Panc1 (cell line): Measurements from ENCODE around the gene EMB. TPM values are rescaled to one million over a fixed set of nuclear protein-coding genes. Genes with fewer than 3 reads are reported as not detected.
"Not testable (repeated sequence)": the region's sequence is repeated elsewhere in the genome, so short reads cannot be mapped to it uniquely, and the experiment has no call there.

Source experiments
- ATAC-seq: fragments of 200-7000 bp; cut with Tn5 transposase; 2 replicates; pipeline ENCODE4 v1.9.1; 2020; ENCODE audit warnings: mild to moderate bottlenecking, moderate library complexity
- BruUV-seq: library from RNA; stranded (reverse); fragments of 400-500 nt; replicated peaks from 2 replicates; lab custom pipeline; 2021; lab: Mats Ljungman, UMichigan
- CTCF ChIA-PET: fragments of 300-600 bp; sonication (Branson Sonifier 250); formaldehyde crosslinking; loops from one replicate; lab custom pipeline; 2022; ENCODE audit warnings: antibody characterized with exemption; lab: Charles Lee
- POLR2A ChIA-PET: fragments of 300-600 bp; sonication (Branson Sonifier 250); formaldehyde crosslinking; loops from one replicate; lab custom pipeline; 2022; ENCODE audit warnings: antibody characterized with exemption; lab: Charles Lee
- DNase-seq: peaks from one replicate; pipeline ENCODE4 v3.0.0-alpha.2; 2010; ENCODE audit warnings: low read depth, low spot score
- H3K27ac ChIP-seq: 2 replicates; pipeline ENCODE4 v1.5.1; 2011; ENCODE audit warnings: mild to moderate bottlenecking, low read length, inconsistent platforms
- H3K27me3 ChIP-seq: fragments of 200-500 bp; sonication (Bioruptor generic); 2 replicates; pipeline ENCODE4 v1.6.0; 2014; ENCODE audit warnings: low read length, inconsistent platforms; ENCODE audit not compliant: control insufficient read depth, insufficient read depth
- H3K36me3 ChIP-seq: fragments of 200-500 bp; sonication (Bioruptor generic); 2 replicates; pipeline ENCODE4 v1.5.1; 2014; ENCODE audit warnings: inconsistent platforms, mild to moderate bottlenecking, low read length, moderate library complexity; ENCODE audit not compliant: control insufficient read depth, insufficient read depth
- H3K4me1 ChIP-seq: 2 replicates; pipeline ENCODE4 v1.5.1; 2011; ENCODE audit warnings: inconsistent platforms, mild to moderate bottlenecking, low read length, moderate library complexity; ENCODE audit not compliant: control insufficient read depth, insufficient read depth
- H3K4me3 ChIP-seq, 2 experiments: 2 replicates each; pipeline ENCODE4 v1.5.1; 2011 to 2012; ENCODE audit warnings: low read depth in 2 of 2, low read length in 2 of 2, mild to moderate bottlenecking in 2 of 2, inconsistent platforms in 1 of 2, moderate library complexity in 1 of 2
- H3K9me3 ChIP-seq: fragments of 200-500 bp; sonication (Bioruptor generic); 2 replicates; pipeline ENCODE4 v1.5.1; 2014; ENCODE audit warnings: low read depth, mild to moderate bottlenecking, inconsistent platforms, low read length, moderate library complexity; ENCODE audit not compliant: control insufficient read depth, insufficient read depth
- CTCF ChIP-seq: fragments of 450-650 bp; IDR thresholded peaks from 2 replicates; pipeline ENCODE4 v1.5.1; 2017; ENCODE audit warnings: mild to moderate bottlenecking
- POLR2AphosphoS5 ChIP-seq: IDR thresholded peaks from 2 replicates; pipeline ENCODE4 v1.6.1; 2012; ENCODE audit warnings: mild to moderate bottlenecking, low read depth, low read length, moderate library complexity
- REST ChIP-seq, 2 experiments: IDR thresholded peaks; 2 replicates each; pipeline ENCODE4 v1.6.1; 2011 to 2012; ENCODE audit warnings: low read depth in 2 of 2, control low read depth in 1 of 2, low read length in 1 of 2, mild to moderate bottlenecking in 1 of 2, moderate library complexity in 1 of 2; ENCODE audit not compliant: insufficient read depth in 1 of 2
- SIN3A ChIP-seq: IDR thresholded peaks from 2 replicates; pipeline ENCODE4 v1.6.1; 2012; ENCODE audit warnings: low read depth, mild to moderate bottlenecking, low read length, moderate library complexity, borderline replicate concordance; ENCODE audit not compliant: insufficient read depth
- TCF7L2 ChIP-seq: IDR thresholded peaks from 2 replicates; pipeline ENCODE4 v1.6.1; 2011; ENCODE audit warnings: mild to moderate bottlenecking, low read depth, low read length, inconsistent platforms
- in situ Hi-C: cut with HindIII; loops from 2 replicates; pipeline ENCODE4 v1.10.0; 2016; ENCODE audit warnings: low sequenced_read_pairs, low pct_unique_long_range_greater_than_20kb
- intact Hi-C: fragments of 100-400 bp; cut with micrococcal nuclease; formaldehyde crosslinking; loops from one replicate; pipeline ENCODE4 v1.10.0; 2022; ENCODE audit not compliant: unreplicated experiment
- total RNA-seq: library from RNA; stranded (reverse); gene quantifications from one replicate; pipeline ENCODE4 v1.2.1, GENCODE V29; 2021; ENCODE audit not compliant: unreplicated experiment

Gene EMB
- total RNA-seq, 1 experiment from 2014 or later, result 65.9 TPM

GRCh38 chr5:50476549-50476948 is 35.5 kb upstream of the EMB start:
- Histone ChIP-seq H3K9me3 (no peaks in the 10 kb centered on the region), H3K36me3 (no peaks in the 10 kb centered on the region), H3K27ac (no peak overlapping the region), H3K27me3 (no peaks in the 10 kb centered on the region), H3K4me1 (no peaks in the 10 kb centered on the region), H3K4me3 (no peak overlapping the region)
- no peak for TF ChIP-seq CTCF
- TF ChIP-seq REST (IDR thresholded peaks at IDR 0.05; ENCODE audit: insufficient read depth in 1 of 2, low read depth in 2 of 2, low read length in 1 of 2), result no peak
- no peak for TF ChIP-seq TCF7L2
- no peak for TF ChIP-seq POLR2AphosphoS5
- TF ChIP-seq SIN3A, result no peak
- intact Hi-C loops (no loop called here), in situ Hi-C loops (no loop called here)
- no peak for DNase-seq
- ATAC-seq, result no peak
- CTCF ChIA-PET, result no interaction called here
- no TSS peak for BruUV-seq
- POLR2A ChIA-PET, result no interaction called here

GRCh38 chr5:50465015-50465414 is 23.9 kb upstream of the EMB start:
- H3K4me1 ChIP-seq, H3K27ac ChIP-seq, CTCF ChIA-PET, H3K27me3 ChIP-seq, in situ Hi-C loops, BruUV-seq, H3K36me3 ChIP-seq, POLR2A ChIA-PET, DNase-seq, H3K4me3 ChIP-seq, H3K9me3 ChIP-seq, ATAC-seq, intact Hi-C loops: not testable (repeated sequence)

GRCh38 chr5:50463726-50464125 is 22.6 kb upstream of the EMB start:
- CTCF ChIA-PET, result no interaction called here
- H3K4me1 ChIP-seq, result no peaks in the 10 kb centered on the region
- no TSS peak for BruUV-seq
- H3K27me3 ChIP-seq, result no peaks in the 10 kb centered on the region
- no peaks in the 10 kb centered on the region for H3K36me3 ChIP-seq
- no peak for ATAC-seq
- in situ Hi-C loops, result no loop called here
- no peak overlapping the region for H3K27ac ChIP-seq
- H3K9me3 ChIP-seq, result no peaks in the 10 kb centered on the region
- TF ChIP-seq CTCF (no peak), SIN3A (no peak), TCF7L2 (no peak), REST (IDR thresholded peaks at IDR 0.05; ENCODE audit: insufficient read depth in 1 of 2, low read depth in 2 of 2, low read length in 1 of 2) (no peak), POLR2AphosphoS5 (no peak)
- DNase-seq, result no peak
- intact Hi-C loops, result no loop called here
- no peak overlapping the region for H3K4me3 ChIP-seq
- POLR2A ChIA-PET, result no interaction called here
